Measurements from ENCODE around the gene GNB1L.

The GNB1L gene

GRCh38 chr22:19775496-19776325 is 79.0 kb downstream of the GNB1L start:
- H3K27me3 ChIP-seq (ENCODE audit: insufficient read depth, poor library complexity, severe bottlenecking): peaks cover 2% of the 10 kb centered on the region
- H3K27ac ChIP-seq (replicated peaks): no peak overlapping the region
- TF ChIP-seq GABPA (IDR thresholded peaks at IDR 0.05; ENCODE audit: low read depth) (no peak), REST (IDR thresholded peaks at IDR 0.05; ENCODE audit: insufficient replicate concordance, low read depth) (no peak), SPI1 (IDR thresholded peaks at IDR 0.05; ENCODE audit: borderline replicate concordance, low read depth) (no peak), CTCF (IDR thresholded peaks at IDR 0.05; ENCODE audit: insufficient read depth, low read length) (no peak), POLR2AphosphoS5 (IDR thresholded peaks at IDR 0.05; ENCODE audit: low read depth) (no peak)
- DNase-seq (ENCODE audit: low read depth in 1 of 2, low spot score in 1 of 2): no peak
- H3K4me3 ChIP-seq (replicated peaks; ENCODE audit: insufficient read depth, low read length): no peak overlapping the region

- H3K4me3 ChIP-seq (replicated peaks; ENCODE audit: insufficient read depth, low read length): no peak overlapping the region
- DNase-seq (ENCODE audit: low read depth in 1 of 2, low spot score in 1 of 2): no peak
- H3K27ac ChIP-seq (replicated peaks): no peak overlapping the region
- H3K27me3 ChIP-seq (ENCODE audit: insufficient read depth, poor library complexity, severe bottlenecking): peaks cover 2% of the 10 kb centered on the region
- TF ChIP-seq GABPA (IDR thresholded peaks at IDR 0.05; ENCODE audit: low read depth) (no peak), REST (IDR thresholded peaks at IDR 0.05; ENCODE audit: insufficient replicate concordance, low read depth) (no peak), SPI1 (IDR thresholded peaks at IDR 0.05; ENCODE audit: borderline replicate concordance, low read depth) (no peak), CTCF (IDR thresholded peaks at IDR 0.05; ENCODE audit: insufficient read depth, low read length) (no peak), POLR2AphosphoS5 (IDR thresholded peaks at IDR 0.05; ENCODE audit: low read depth) (no peak)
Observed at GRCh38 chr22:19774628-19775027, 80.0 kb downstream of the GNB1L start.

GRCh38 chr22:19773470-19774040 is 81.1 kb downstream of the GNB1L start:
- TF ChIP-seq REST (IDR thresholded peaks at IDR 0.05; ENCODE audit: insufficient replicate concordance, low read depth): no peak
- no peak for TF ChIP-seq CTCF (IDR thresholded peaks at IDR 0.05; ENCODE audit: insufficient read depth, low read length)
- TF ChIP-seq POLR2AphosphoS5 (IDR thresholded peaks at IDR 0.05; ENCODE audit: low read depth): no peak
- no peak for TF ChIP-seq SPI1 (IDR thresholded peaks at IDR 0.05; ENCODE audit: borderline replicate concordance, low read depth)
- no peak for TF ChIP-seq GABPA (IDR thresholded peaks at IDR 0.05; ENCODE audit: low read depth)
- peaks cover 8% of the 10 kb centered on the region for H3K27me3 ChIP-seq (ENCODE audit: insufficient read depth, poor library complexity, severe bottlenecking)
- H3K27ac ChIP-seq (replicated peaks): no peak overlapping the region
- H3K4me3 ChIP-seq (replicated peaks; ENCODE audit: insufficient read depth, low read length): no peak overlapping the region
- no peak for DNase-seq (ENCODE audit: low read depth in 1 of 2, low spot score in 1 of 2)
